Panc1 (cell line): ENCODE measurements around the gene HPCAL1. TPM values are rescaled to one million over a fixed set of nuclear protein-coding genes. Genes with fewer than 3 reads are reported as not detected.

Source experiments
- ATAC-seq: fragments of 200-7000 bp; cut with Tn5 transposase; 2 replicates; pipeline ENCODE4 v1.9.1; 2020; ENCODE audit warnings: mild to moderate bottlenecking, moderate library complexity
- BruUV-seq: library from RNA; stranded (reverse); fragments of 400-500 nt; replicated peaks from 2 replicates; lab custom pipeline; 2021; lab: Mats Ljungman, UMichigan
- CTCF ChIA-PET: fragments of 300-600 bp; sonication (Branson Sonifier 250); formaldehyde crosslinking; loops from one replicate; lab custom pipeline; 2022; ENCODE audit warnings: antibody characterized with exemption; lab: Charles Lee
- POLR2A ChIA-PET: fragments of 300-600 bp; sonication (Branson Sonifier 250); formaldehyde crosslinking; loops from one replicate; lab custom pipeline; 2022; ENCODE audit warnings: antibody characterized with exemption; lab: Charles Lee
- DNase-seq: peaks from one replicate; pipeline ENCODE4 v3.0.0-alpha.2; 2010; ENCODE audit warnings: low read depth, low spot score
- H3K27ac ChIP-seq: 2 replicates; pipeline ENCODE4 v1.5.1; 2011; ENCODE audit warnings: mild to moderate bottlenecking, low read length, inconsistent platforms
- H3K27me3 ChIP-seq: fragments of 200-500 bp; sonication (Bioruptor generic); 2 replicates; pipeline ENCODE4 v1.6.0; 2014; ENCODE audit warnings: low read length, inconsistent platforms; ENCODE audit not compliant: control insufficient read depth, insufficient read depth
- H3K36me3 ChIP-seq: fragments of 200-500 bp; sonication (Bioruptor generic); 2 replicates; pipeline ENCODE4 v1.5.1; 2014; ENCODE audit warnings: inconsistent platforms, mild to moderate bottlenecking, low read length, moderate library complexity; ENCODE audit not compliant: control insufficient read depth, insufficient read depth
- H3K4me1 ChIP-seq: 2 replicates; pipeline ENCODE4 v1.5.1; 2011; ENCODE audit warnings: inconsistent platforms, mild to moderate bottlenecking, low read length, moderate library complexity; ENCODE audit not compliant: control insufficient read depth, insufficient read depth
- H3K4me3 ChIP-seq, 2 experiments: 2 replicates each; pipeline ENCODE4 v1.5.1; 2011 to 2012; ENCODE audit warnings: low read depth in 2 of 2, low read length in 2 of 2, mild to moderate bottlenecking in 2 of 2, inconsistent platforms in 1 of 2, moderate library complexity in 1 of 2
- H3K9me3 ChIP-seq: fragments of 200-500 bp; sonication (Bioruptor generic); 2 replicates; pipeline ENCODE4 v1.5.1; 2014; ENCODE audit warnings: low read depth, mild to moderate bottlenecking, inconsistent platforms, low read length, moderate library complexity; ENCODE audit not compliant: control insufficient read depth, insufficient read depth
- CTCF ChIP-seq: fragments of 450-650 bp; IDR thresholded peaks from 2 replicates; pipeline ENCODE4 v1.5.1; 2017; ENCODE audit warnings: mild to moderate bottlenecking
- POLR2AphosphoS5 ChIP-seq: IDR thresholded peaks from 2 replicates; pipeline ENCODE4 v1.6.1; 2012; ENCODE audit warnings: mild to moderate bottlenecking, low read depth, low read length, moderate library complexity
- REST ChIP-seq, 2 experiments: IDR thresholded peaks; 2 replicates each; pipeline ENCODE4 v1.6.1; 2011 to 2012; ENCODE audit warnings: low read depth in 2 of 2, control low read depth in 1 of 2, low read length in 1 of 2, mild to moderate bottlenecking in 1 of 2, moderate library complexity in 1 of 2; ENCODE audit not compliant: insufficient read depth in 1 of 2
- SIN3A ChIP-seq: IDR thresholded peaks from 2 replicates; pipeline ENCODE4 v1.6.1; 2012; ENCODE audit warnings: low read depth, mild to moderate bottlenecking, low read length, moderate library complexity, borderline replicate concordance; ENCODE audit not compliant: insufficient read depth
- TCF7L2 ChIP-seq: IDR thresholded peaks from 2 replicates; pipeline ENCODE4 v1.6.1; 2011; ENCODE audit warnings: mild to moderate bottlenecking, low read depth, low read length, inconsistent platforms
- in situ Hi-C: cut with HindIII; loops from 2 replicates; pipeline ENCODE4 v1.10.0; 2016; ENCODE audit warnings: low sequenced_read_pairs, low pct_unique_long_range_greater_than_20kb
- intact Hi-C: fragments of 100-400 bp; cut with micrococcal nuclease; formaldehyde crosslinking; loops from one replicate; pipeline ENCODE4 v1.10.0; 2022; ENCODE audit not compliant: unreplicated experiment
- total RNA-seq: library from RNA; stranded (reverse); gene quantifications from one replicate; pipeline ENCODE4 v1.2.1, GENCODE V29; 2021; ENCODE audit not compliant: unreplicated experiment

HPCAL1 gene
- total RNA-seq, 1 experiment from 2014 or later, result 234 TPM

- ChIA-PET CTCF (interaction anchor here (0.6 kb wide), 1 partner anchor 61 kb away, joined by 5 read pairs; no protein-coding TSS in a partner anchor), POLR2A (interaction anchor here (0.6 kb wide), 1 partner anchor 355 kb away, joined by 3 read pairs; no protein-coding TSS in a partner anchor)
- no TSS peak for BruUV-seq
- H3K36me3 ChIP-seq, result no peaks in the 10 kb centered on the region
- H3K27ac ChIP-seq, result peak overlapping the region; percentile 74
- no peaks in the 10 kb centered on the region for H3K27me3 ChIP-seq
- H3K9me3 ChIP-seq, result no peaks in the 10 kb centered on the region
- H3K4me3 ChIP-seq, result no peak overlapping the region
- peaks cover 60% of the 10 kb centered on the region for H3K4me1 ChIP-seq
- no peak for ATAC-seq
- TF ChIP-seq SIN3A, result no peak
- TF ChIP-seq POLR2AphosphoS5, result no peak
- no peak for TF ChIP-seq TCF7L2
- TF ChIP-seq CTCF, result no peak
- TF ChIP-seq REST (IDR thresholded peaks at IDR 0.05; ENCODE audit: insufficient read depth in 1 of 2, low read depth in 2 of 2, low read length in 1 of 2), result no peak
- in situ Hi-C loops, result no loop called here
- intact Hi-C loops, result no loop called here
- DNase-seq, result no peak
Measured at GRCh38 chr2:10362898-10363454, 60.3 kb downstream of the HPCAL1 start.

- no peaks in the 10 kb centered on the region for H3K36me3 ChIP-seq
- intact Hi-C loops (no loop called here), in situ Hi-C loops (no loop called here)
- POLR2A ChIA-PET, result interaction anchor here (0.6 kb wide), 1 partner anchor 354 kb away, joined by 3 read pairs; no protein-coding TSS in a partner anchor
- DNase-seq (no peak), ATAC-seq (peak; percentile 22; the same call in 1 of the 2 replicates)
- CTCF ChIA-PET, result interaction anchor here (0.6 kb wide), 2 partner anchors 18 to 19 kb away, joined by 5 to 9 read pairs; no protein-coding TSS in a partner anchor
- no peaks in the 10 kb centered on the region for H3K9me3 ChIP-seq
- H3K4me3 ChIP-seq, result no peak overlapping the region
- BruUV-seq, result no TSS peak
- TF ChIP-seq CTCF, result no peak
- no peak for TF ChIP-seq SIN3A
- TF ChIP-seq REST (IDR thresholded peaks at IDR 0.05; ENCODE audit: insufficient read depth in 1 of 2, low read depth in 2 of 2, low read length in 1 of 2), result no peak
- no peak for TF ChIP-seq POLR2AphosphoS5
- TF ChIP-seq TCF7L2, result no peak
- peak overlapping the region; percentile 74 for H3K27ac ChIP-seq
- no peaks in the 10 kb centered on the region for H3K27me3 ChIP-seq
- peaks cover 65% of the 10 kb centered on the region for H3K4me1 ChIP-seq
Measured at GRCh38 chr2:10363861-10364610, 61.3 kb downstream of the HPCAL1 start.
